Activated naive CD8-positive, alpha-beta T cell treated with anti-CD3 and anti-CD28 coated beads, Interleukin-2, amount 10 ng/mL, durations not matched to agents 7 days and 5 days (primary cell): ENCODE results near the gene SPAG6. TPM values are rescaled to one million over a fixed set of nuclear protein-coding genes. Genes with fewer than 3 reads are reported as not detected.

ENCODE experiments used
- ATAC-seq: fragments of 150-1000 bp; cut with Tn5 transposase; one replicate; pipeline ENCODE4 v1.10.0; 2021; ENCODE audit warnings: low read depth, moderate library complexity
- POLR2A ChIA-PET: fragments of 350-600 bp; sonication (Branson Sonifier 250); formaldehyde crosslinking; loops from one replicate; lab custom pipeline; 2021; ENCODE audit warnings: antibody characterized with exemption; lab: Charles Lee
- DNase-seq: peaks from one replicate; pipeline ENCODE4 v3.0.0; 2021
- H3K27ac Mint-ChIP-seq: one replicate; pipeline ENCODE4 v1.8.0; 2022; ENCODE audit warnings: mild to moderate bottlenecking, mixed read lengths
- H3K27me3 Mint-ChIP-seq: one replicate; pipeline ENCODE4 v1.8.0; 2022; ENCODE audit warnings: mild to moderate bottlenecking, moderate library complexity, mixed read lengths
- H3K36me3 Mint-ChIP-seq: one replicate; pipeline ENCODE4 v1.8.0; 2021; ENCODE audit warnings: mild to moderate bottlenecking, mixed read lengths
- H3K4me1 Mint-ChIP-seq: one replicate; pipeline ENCODE4 v1.8.0; 2021; ENCODE audit warnings: mixed read lengths
- H3K4me3 Mint-ChIP-seq: one replicate; pipeline ENCODE4 v1.8.0; 2022; ENCODE audit warnings: mild to moderate bottlenecking, moderate library complexity, mixed read lengths
- H3K9me3 Mint-ChIP-seq: one replicate; pipeline ENCODE4 v1.8.0; 2021; ENCODE audit warnings: mixed read lengths
- total RNA-seq, 2 experiments: library from RNA; stranded (reverse); gene quantifications; one replicate each; pipeline ENCODE4 v1.2.3, GENCODE V29; 2021

Gene SPAG6
- total RNA-seq, 2 experiments from 2014 or later, result 0.67 to 0.77 TPM

DNA sequence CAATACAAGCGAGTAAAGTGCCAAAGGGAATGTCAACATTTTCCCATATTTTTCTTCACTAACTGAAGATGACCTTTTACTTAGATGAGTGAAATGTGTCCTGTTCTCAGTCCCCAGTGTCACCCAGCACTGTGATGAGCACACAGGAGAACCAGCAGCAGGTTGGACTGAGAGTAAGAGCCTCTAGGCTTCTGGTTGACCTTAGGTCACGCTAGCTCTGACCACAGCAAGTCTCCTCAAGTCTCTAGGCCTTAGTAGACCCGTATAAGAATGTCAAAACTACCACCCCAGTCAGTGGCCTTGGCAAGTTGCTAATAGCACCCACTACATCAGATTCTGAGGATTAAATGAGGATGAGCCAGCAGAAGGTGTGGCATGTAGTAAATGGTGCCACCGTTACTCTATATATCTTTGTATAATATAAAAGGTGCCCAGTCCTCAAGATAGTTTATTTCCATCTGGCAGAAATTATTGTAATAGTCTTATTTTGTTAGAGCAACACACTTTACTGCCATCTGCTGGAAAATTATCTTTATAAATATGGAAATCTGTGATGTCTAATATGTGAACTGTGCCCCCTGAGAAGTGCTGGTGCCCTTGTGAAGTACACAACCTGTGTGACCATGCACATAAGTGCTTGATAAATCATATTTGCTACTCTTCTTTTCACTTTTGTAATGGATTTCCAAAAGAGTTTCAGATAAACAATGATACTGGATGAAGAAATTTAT, 75.7 kb downstream of the SPAG6 start:
- Mint-ChIP-seq H3K27me3 (peaks cover 1% of the 10 kb centered on the region), H3K36me3 (no peaks in the 10 kb centered on the region), H3K4me1 (peaks cover 2% of the 10 kb centered on the region), H3K9me3 (no peaks in the 10 kb centered on the region), H3K27ac (no peak overlapping the region), H3K4me3 (no peak overlapping the region)
- POLR2A ChIA-PET, result no interaction called here
- ATAC-seq (peak; percentile 30), DNase-seq (no peak)

GRCh38 chr10:22426653-22427052, 81.4 kb downstream of the SPAG6 start:
- Mint-ChIP-seq H3K9me3 (no peaks in the 10 kb centered on the region), H3K4me1 (peaks cover 4% of the 10 kb centered on the region), H3K27me3 (peaks cover 50% of the 10 kb centered on the region), H3K4me3 (no peak overlapping the region), H3K27ac (no peak overlapping the region), H3K36me3 (no peaks in the 10 kb centered on the region)
- DNase-seq (no peak), ATAC-seq (no peak)
- POLR2A ChIA-PET, result interaction anchor here (0.8 kb wide), 1 partner anchor 10 kb away, joined by 3 read pairs; no protein-coding TSS in a partner anchor

DNA sequence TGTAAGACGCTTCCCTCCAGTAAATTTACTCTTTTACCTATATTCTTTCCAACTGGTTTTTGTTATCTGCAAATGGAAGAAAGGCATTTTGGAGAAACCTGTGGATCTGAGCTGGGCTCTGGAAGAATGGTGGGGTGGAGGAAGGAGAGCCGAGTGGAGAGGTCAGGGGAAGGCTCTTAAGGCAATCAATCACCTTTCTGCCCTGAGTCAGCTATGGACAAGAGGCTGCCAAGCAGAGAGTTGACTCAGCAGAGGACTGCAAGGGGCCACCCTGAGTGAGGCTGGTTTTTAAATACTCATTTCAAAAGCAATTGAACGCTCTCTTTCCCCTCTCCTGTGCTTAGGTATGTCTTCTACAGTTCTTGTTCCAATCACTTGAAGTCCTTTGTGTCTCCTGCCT, 81.8 kb downstream of the SPAG6 start:
- POLR2A ChIA-PET, result interaction anchor here (0.8 kb wide), 1 partner anchor 10 kb away, joined by 3 read pairs; no protein-coding TSS in a partner anchor
- no peak for ATAC-seq

GRCh38 chr10:22427890-22428571, 82.7 kb downstream of the SPAG6 start:
- peaks cover 58% of the 10 kb centered on the region for H3K27me3 Mint-ChIP-seq
- no peak for ATAC-seq
- peaks cover 4% of the 10 kb centered on the region for H3K4me1 Mint-ChIP-seq
- H3K36me3 Mint-ChIP-seq, result no peaks in the 10 kb centered on the region
- DNase-seq, result no peak
- no peak overlapping the region for H3K4me3 Mint-ChIP-seq
- POLR2A ChIA-PET, result no interaction called here
- H3K9me3 Mint-ChIP-seq, result no peaks in the 10 kb centered on the region
- H3K27ac Mint-ChIP-seq, result no peak overlapping the region

More for the DNA sequence above, 81.8 kb downstream of the SPAG6 start:
- H3K4me3 Mint-ChIP-seq, result no peak overlapping the region
- no peaks in the 10 kb centered on the region for H3K9me3 Mint-ChIP-seq
- no peak overlapping the region for H3K27ac Mint-ChIP-seq
- H3K36me3 Mint-ChIP-seq, result no peaks in the 10 kb centered on the region
- H3K4me1 Mint-ChIP-seq, result peaks cover 4% of the 10 kb centered on the region
- DNase-seq, result no peak
- peaks cover 54% of the 10 kb centered on the region for H3K27me3 Mint-ChIP-seq

DNA sequence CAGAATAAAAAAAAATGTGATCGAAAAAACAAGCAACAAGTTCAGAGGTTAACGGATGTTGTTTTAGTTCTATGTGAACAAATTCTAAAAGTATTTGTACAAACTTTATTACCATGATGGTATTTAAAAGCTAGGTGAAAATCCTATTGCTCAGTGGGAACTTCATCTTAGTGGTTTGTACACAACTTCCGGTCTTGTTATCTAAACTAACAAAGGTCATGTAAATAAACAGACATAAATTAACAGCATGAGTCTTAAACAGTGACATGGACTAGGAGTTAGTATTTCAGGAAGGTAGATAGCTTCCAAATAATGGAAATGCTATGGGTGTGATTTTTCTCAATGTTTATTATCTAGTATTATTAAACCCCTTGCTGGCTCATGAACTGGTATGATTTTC, 83.8 kb downstream of the SPAG6 start:
- Mint-ChIP-seq H3K27me3 (peaks cover 66% of the 10 kb centered on the region), H3K27ac (no peak overlapping the region), H3K4me1 (peaks cover 7% of the 10 kb centered on the region), H3K4me3 (no peak overlapping the region), H3K9me3 (no peaks in the 10 kb centered on the region), H3K36me3 (no peaks in the 10 kb centered on the region)
- DNase-seq, result no peak
- POLR2A ChIA-PET, result no interaction called here
- ATAC-seq, result no peak

DNA sequence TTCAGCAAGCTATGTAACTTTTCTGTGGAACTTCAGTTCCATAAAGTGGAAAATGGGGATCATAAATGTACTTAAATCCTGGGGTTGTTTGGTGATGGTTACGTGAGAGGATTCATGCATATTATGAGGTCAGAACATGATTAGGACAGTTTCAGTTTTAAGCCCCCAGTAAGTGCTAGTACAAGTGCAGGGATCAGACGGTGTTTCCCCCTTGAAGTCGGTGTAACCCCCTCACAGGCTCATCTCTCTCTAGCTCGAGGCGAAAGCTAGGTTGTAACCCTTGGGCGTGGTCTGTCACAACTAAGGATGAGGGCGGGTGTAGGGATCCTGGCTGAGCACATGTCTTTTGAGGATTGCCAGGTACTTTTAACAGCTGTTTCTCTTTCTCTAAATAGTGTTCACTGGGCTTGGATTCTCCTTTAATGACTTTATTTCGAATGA, 84.7 kb downstream of the SPAG6 start:
- Mint-ChIP-seq H3K27ac (no peak overlapping the region), H3K9me3 (no peaks in the 10 kb centered on the region), H3K4me3 (no peak overlapping the region), H3K36me3 (no peaks in the 10 kb centered on the region), H3K27me3 (peaks cover 66% of the 10 kb centered on the region), H3K4me1 (peaks cover 5% of the 10 kb centered on the region)
- no peak for DNase-seq
- no peak for ATAC-seq
- POLR2A ChIA-PET, result no interaction called here

GRCh38 chr10:22433875-22434274, 88.6 kb downstream of the SPAG6 start:
- Mint-ChIP-seq H3K27me3 (peaks cover 39% of the 10 kb centered on the region), H3K4me1 (peaks cover 20% of the 10 kb centered on the region), H3K4me3 (no peak overlapping the region), H3K36me3 (no peaks in the 10 kb centered on the region), H3K9me3 (no peaks in the 10 kb centered on the region), H3K27ac (no peak overlapping the region)
- POLR2A ChIA-PET, result no interaction called here
- ATAC-seq (no peak), DNase-seq (no peak)

- Mint-ChIP-seq H3K27me3 (peaks cover 33% of the 10 kb centered on the region), H3K4me1 (peaks cover 24% of the 10 kb centered on the region), H3K4me3 (no peak overlapping the region), H3K36me3 (no peaks in the 10 kb centered on the region), H3K27ac (no peak overlapping the region), H3K9me3 (no peaks in the 10 kb centered on the region)
- ATAC-seq (no peak), DNase-seq (no peak)
- POLR2A ChIA-PET, result no interaction called here
These were observed 89.2 kb downstream of the SPAG6 start for GRCh38 chr10:22434521-22434920.

DNA sequence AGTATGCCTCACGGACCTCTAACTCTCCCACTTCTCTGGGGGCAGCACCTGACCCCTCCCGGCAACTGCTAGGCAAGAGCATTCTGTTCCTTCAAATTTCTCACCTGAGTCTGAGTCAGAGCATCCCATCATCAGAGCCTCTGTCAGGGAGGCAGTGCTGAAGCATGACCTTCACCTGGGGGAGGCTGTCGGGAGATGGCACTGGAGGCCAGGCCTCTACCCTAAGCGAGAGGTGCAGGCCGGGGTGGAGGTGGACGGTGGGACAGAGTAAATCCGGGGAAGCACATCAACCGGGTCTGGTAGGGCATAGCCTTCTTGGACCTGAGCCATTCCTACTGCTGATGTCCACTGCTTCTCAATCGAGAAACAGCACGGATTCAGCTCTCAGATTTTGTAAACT, 90.4 kb downstream of the SPAG6 start:
- no peak overlapping the region for H3K27ac Mint-ChIP-seq
- POLR2A ChIA-PET, result interaction anchor here (0.6 to 1.7 kb wide), 3 partner anchors 67 to 434 kb away, joined by 3 to 14 read pairs (median 5); no protein-coding TSS in a partner anchor
- ATAC-seq, result no peak
- H3K4me1 Mint-ChIP-seq, result peaks cover 26% of the 10 kb centered on the region
- peak overlapping the region; percentile 11 for H3K4me3 Mint-ChIP-seq
- peaks cover 25% of the 10 kb centered on the region for H3K27me3 Mint-ChIP-seq
- H3K36me3 Mint-ChIP-seq, result peaks cover 3% of the 10 kb centered on the region
- no peak for DNase-seq
- H3K9me3 Mint-ChIP-seq, result no peaks in the 10 kb centered on the region

- H3K4me1 Mint-ChIP-seq, result peaks cover 28% of the 10 kb centered on the region
- no peaks in the 10 kb centered on the region for H3K9me3 Mint-ChIP-seq
- DNase-seq, result no peak
These were observed 91.2 kb downstream of the SPAG6 start for GRCh38 chr10:22436526-22436892.

GRCh38 chr10:22436893-22437619, 91.8 kb downstream of the SPAG6 start:
- Mint-ChIP-seq H3K9me3 (no peaks in the 10 kb centered on the region), H3K4me1 (peaks cover 28% of the 10 kb centered on the region), H3K36me3 (peaks cover 3% of the 10 kb centered on the region), H3K27me3 (peaks cover 22% of the 10 kb centered on the region), H3K4me3 (peak overlapping the region; percentile 95), H3K27ac (peak overlapping the region; percentile 97)
- ATAC-seq (peak; percentile 89), DNase-seq (peak; percentile 89)
- POLR2A ChIA-PET, result interaction anchor here (0.6 to 3.2 kb wide), 30 partner anchors 11 to 440 kb away, joined by 3 to 19 read pairs (median 4); partner anchors contain the start of genes BMI1, COMMD3, DNAJC1 and SPAG6

More at GRCh38 chr10:22436526-22436892, 91.2 kb downstream of the SPAG6 start:
- peak overlapping the region; percentile 97 for H3K27ac Mint-ChIP-seq
- POLR2A ChIA-PET, result interaction anchor here (0.6 to 3.2 kb wide), 28 partner anchors 11 to 440 kb away, joined by 3 to 19 read pairs (median 4); partner anchors contain the start of genes BMI1, COMMD3, DNAJC1 and SPAG6
- peaks cover 23% of the 10 kb centered on the region for H3K27me3 Mint-ChIP-seq
- H3K36me3 Mint-ChIP-seq, result peaks cover 3% of the 10 kb centered on the region
- peak; percentile 52 for ATAC-seq
- peak overlapping the region; percentile 95 for H3K4me3 Mint-ChIP-seq

DNA sequence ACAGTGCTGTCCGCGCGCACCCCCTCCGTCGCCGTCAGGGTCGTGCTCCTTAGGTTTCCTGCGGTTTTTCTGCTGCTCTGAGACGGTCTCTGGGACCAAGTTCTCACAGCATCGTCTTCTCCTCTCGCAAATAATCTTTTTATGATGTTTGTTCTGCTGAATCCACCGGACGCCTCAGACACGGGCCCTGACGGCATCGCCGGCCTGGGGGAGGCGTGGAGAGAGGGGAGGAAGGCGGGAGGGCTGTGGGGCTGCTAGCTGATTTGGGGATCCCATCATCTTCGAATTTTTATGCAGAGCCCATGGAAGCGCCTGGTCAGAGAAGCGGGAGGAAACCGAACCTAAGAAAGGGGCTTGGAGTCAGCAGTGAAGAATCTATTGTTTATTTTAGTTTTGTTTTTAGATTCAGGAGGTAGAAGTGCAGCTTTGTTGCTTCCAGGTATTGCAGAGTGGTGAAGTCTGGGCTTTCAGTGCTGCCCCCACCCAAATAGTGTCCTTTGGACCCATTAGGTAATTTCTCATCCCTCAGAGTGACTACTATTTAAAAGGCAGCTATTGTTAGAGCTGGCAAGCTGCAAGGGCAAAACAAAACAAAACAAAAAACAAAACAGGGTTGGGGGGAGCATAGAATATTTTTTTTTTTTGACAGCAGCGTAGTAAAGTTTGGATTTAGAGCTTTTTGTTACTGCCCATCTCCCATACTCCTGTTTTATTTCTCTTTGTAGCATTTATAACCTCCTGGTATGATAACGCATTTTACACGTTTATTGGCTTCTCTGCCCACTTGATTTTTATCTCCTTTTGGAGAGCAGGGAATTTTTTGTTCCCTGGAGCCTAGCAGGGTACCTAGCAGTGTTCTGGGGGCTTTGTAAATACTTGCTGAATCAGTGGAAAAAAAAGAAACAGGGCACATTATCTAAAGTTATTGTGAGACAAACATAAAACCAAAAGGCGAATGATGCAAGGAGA, 92.6 kb downstream of the SPAG6 start:
- Mint-ChIP-seq H3K4me3 (peak overlapping the region; percentile 95), H3K4me1 (peaks cover 28% of the 10 kb centered on the region), H3K36me3 (peaks cover 3% of the 10 kb centered on the region), H3K27ac (peak overlapping the region; percentile 97), H3K9me3 (no peaks in the 10 kb centered on the region), H3K27me3 (peaks cover 25% of the 10 kb centered on the region)
- DNase-seq, result no peak
- POLR2A ChIA-PET, result interaction anchor here (0.7 to 3.2 kb wide), 13 partner anchors 15 to 552 kb away, joined by 3 to 19 read pairs (median 7); partner anchors contain the start of genes BMI1, COMMD3 and DNAJC1
- ATAC-seq, result peak; percentile 21
